ENCODE results near the gene LSAMP. TPM values are rescaled to one million over a fixed set of nuclear protein-coding genes. Genes with fewer than 3 reads are reported as not detected.

Gene LSAMP
- polyA plus RNA-seq, 3 donors: not detected

- WGBS (ENCODE audit: insufficient coverage): no CpG with 5 or more reads among the region's 2 CpGs
These were observed 515.1 kb downstream of the LSAMP start for GRCh38 chr3:115930168-115930567.

DNA sequence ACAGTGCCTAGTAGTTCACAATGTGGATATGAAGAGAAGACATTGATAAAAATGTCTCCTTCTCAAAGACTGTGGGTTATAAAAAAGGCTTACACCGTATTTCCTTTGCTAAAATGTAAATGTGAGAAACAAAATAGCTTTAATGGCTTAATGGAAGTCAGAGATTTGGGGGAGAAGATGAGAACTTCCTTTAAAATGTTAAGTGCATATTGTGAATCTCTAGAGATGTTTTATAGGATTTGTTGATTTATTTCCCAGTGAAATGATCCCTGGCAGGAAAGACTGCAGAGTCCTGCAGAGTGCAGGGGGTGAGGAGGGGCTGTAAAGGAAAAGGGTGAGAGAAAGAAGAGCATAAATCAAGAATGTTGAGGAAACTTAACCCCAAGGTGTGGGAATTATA lies 516.9 kb downstream of the LSAMP start:
- Histone ChIP-seq H3K79me2 (ENCODE audit: insufficient read depth, low read length) (no peaks in the 10 kb centered on the region), H3K4me3 (replicated peaks in 1 of 3; ENCODE audit: low read depth in 2 of 3, low read length in 3 of 3) (no peak overlapping the region), H3K4me1 (ENCODE audit: control insufficient read depth in 1 of 2, insufficient read depth in 2 of 2, low read length in 2 of 2) (no peaks in the 10 kb centered on the region), H3K36me3 (replicated peaks in 1 of 2; ENCODE audit: control insufficient read depth in 1 of 2, insufficient read depth in 2 of 2, low read length in 2 of 2) (no peaks in the 10 kb centered on the region), H2AFZ (ENCODE audit: insufficient read depth, low read depth, low read length, poor library complexity, severe bottlenecking) (no peak overlapping the region), H4K20me1 (ENCODE audit: insufficient read depth, low read length) (no peaks in the 10 kb centered on the region), H3K9me3 (replicated peaks in 1 of 2; ENCODE audit: control insufficient read depth in 1 of 2, insufficient read depth in 1 of 2, low read length in 2 of 2) (no peaks in the 10 kb centered on the region), H3K27me3 (ENCODE audit: control insufficient read depth in 2 of 2, insufficient read depth in 2 of 2, low read length in 2 of 2) (no peaks in the 10 kb centered on the region), H3K27ac (ENCODE audit: low read depth in 1 of 2, low read length in 2 of 2) (no peak overlapping the region), H3K4me2 (replicated peaks; ENCODE audit: extremely low read depth, low read length, poor library complexity, severe bottlenecking) (no peak overlapping the region), H3K9ac (ENCODE audit: insufficient read depth, low read length, poor library complexity, severe bottlenecking) (no peak overlapping the region)
- intact Hi-C loops (cut with micrococcal nuclease): no loop called here
- Mint-ChIP-seq H3K4me1 (no peaks in the 10 kb centered on the region), H3K9me3 (peaks cover 0 to 3% (median 1%) of the 10 kb centered on the region in 7 donors), H3K27ac (no peak overlapping the region), H3K36me3 (no peaks in the 10 kb centered on the region), H3K27me3 (ENCODE audit: low read depth in 3 of 3) (peaks cover 2 to 3% (median 2%) of the 10 kb centered on the region in 3 donors), H3K4me3 (no peak overlapping the region)
- TF ChIP-seq CTCF (IDR thresholded peaks at IDR 0.05): no peak
- DNase-seq: no peak
- WGBS (ENCODE audit: insufficient coverage): no CpG with 5 or more reads among the region's 1 CpG

More at GRCh38 chr3:115930168-115930567, 515.1 kb downstream of the LSAMP start:
- no peak overlapping the region for H3K27ac ChIP-seq (ENCODE audit: low read depth in 1 of 2, low read length in 2 of 2)
- Mint-ChIP-seq H3K4me3 (no peak overlapping the region), H3K9me3 (peaks cover 0 to 5% (median 1%) of the 10 kb centered on the region in 7 donors), H3K27ac (no peak overlapping the region), H3K4me1 (no peaks in the 10 kb centered on the region), H3K36me3 (no peaks in the 10 kb centered on the region), H3K27me3 (ENCODE audit: low read depth in 3 of 3) (peaks cover 1 to 4% (median 2%) of the 10 kb centered on the region in 3 donors)
- no peaks in the 10 kb centered on the region for H3K79me2 ChIP-seq (ENCODE audit: insufficient read depth, low read length)
- no peak overlapping the region for H2AFZ ChIP-seq (ENCODE audit: insufficient read depth, low read depth, low read length, poor library complexity, severe bottlenecking)
- DNase-seq: no peak
- no peaks in the 10 kb centered on the region for H3K36me3 ChIP-seq (replicated peaks in 1 of 2; ENCODE audit: control insufficient read depth in 1 of 2, insufficient read depth in 2 of 2, low read length in 2 of 2)
- H3K9ac ChIP-seq (ENCODE audit: insufficient read depth, low read length, poor library complexity, severe bottlenecking): no peak overlapping the region
- no peak for TF ChIP-seq CTCF (IDR thresholded peaks at IDR 0.05)
- no peak overlapping the region for H3K4me2 ChIP-seq (replicated peaks; ENCODE audit: extremely low read depth, low read length, poor library complexity, severe bottlenecking)
- no peaks in the 10 kb centered on the region for H4K20me1 ChIP-seq (ENCODE audit: insufficient read depth, low read length)
- intact Hi-C loops (cut with micrococcal nuclease): no loop called here
- H3K4me1 ChIP-seq (ENCODE audit: control insufficient read depth in 1 of 2, insufficient read depth in 2 of 2, low read length in 2 of 2): no peaks in the 10 kb centered on the region
- H3K4me3 ChIP-seq (replicated peaks in 1 of 3; ENCODE audit: low read depth in 2 of 3, low read length in 3 of 3): no peak overlapping the region
- no peaks in the 10 kb centered on the region for H3K9me3 ChIP-seq (replicated peaks in 1 of 2; ENCODE audit: control insufficient read depth in 1 of 2, insufficient read depth in 1 of 2, low read length in 2 of 2)
- no peaks in the 10 kb centered on the region for H3K27me3 ChIP-seq (ENCODE audit: control insufficient read depth in 2 of 2, insufficient read depth in 2 of 2, low read length in 2 of 2)
